GM19324 (cell line): Measurements from ENCODE around the gene RBFOX1.

Experiments used
- ATAC-seq: cut with Tn5 transposase; IDR thresholded peaks from one replicate; pipeline ENCODE4 v1.9.1; 2021; ENCODE audit warnings: mild to moderate bottlenecking, moderate library complexity; ENCODE audit not compliant: unreplicated experiment, low FRiP score

Gene RBFOX1

DNA sequence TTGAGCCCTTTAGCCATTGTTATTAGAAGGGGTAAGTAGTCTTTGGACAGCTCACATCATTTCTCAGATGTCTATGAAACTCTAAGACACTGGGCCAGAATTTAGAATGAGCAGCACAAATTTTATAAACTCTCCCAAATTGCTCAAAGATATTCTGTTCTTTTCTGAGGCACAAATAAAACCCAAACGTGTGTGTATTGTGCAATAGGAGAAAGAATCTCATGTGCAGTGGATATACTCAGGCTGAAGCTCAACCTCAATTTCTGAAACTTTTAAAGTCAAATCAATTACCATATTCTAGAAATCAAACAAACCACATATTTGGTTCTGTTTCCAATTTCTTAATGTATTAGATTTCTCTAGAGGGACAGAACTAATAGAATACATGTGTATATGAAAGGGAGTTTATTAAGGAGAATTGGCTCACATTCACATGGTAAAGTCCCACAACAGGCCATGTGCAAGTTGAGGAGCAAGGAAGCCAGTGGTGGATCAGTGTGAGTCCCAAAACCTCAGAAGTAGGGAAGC is 403.6 kb downstream of the RBFOX1 start:
- ATAC-seq, result no peak

DNA sequence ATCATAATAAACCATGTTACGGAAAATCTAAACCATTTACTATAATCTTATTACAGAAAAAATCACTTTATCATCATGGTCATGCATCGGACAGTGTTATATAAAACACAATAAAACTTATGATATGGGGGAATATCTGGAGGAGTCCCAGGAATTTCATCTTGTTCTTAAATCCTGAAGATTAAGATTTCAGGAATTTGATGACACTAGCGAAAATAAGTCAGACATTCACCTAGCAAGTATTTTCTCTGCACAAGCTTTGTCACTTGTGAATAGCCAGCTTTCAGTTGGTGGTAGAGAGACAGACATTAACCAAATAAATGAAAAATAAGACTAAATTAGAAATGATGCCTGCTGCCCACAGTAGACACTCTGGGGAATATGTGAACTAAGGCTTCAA is 410.0 kb downstream of the RBFOX1 start:
- no peak for ATAC-seq

DNA sequence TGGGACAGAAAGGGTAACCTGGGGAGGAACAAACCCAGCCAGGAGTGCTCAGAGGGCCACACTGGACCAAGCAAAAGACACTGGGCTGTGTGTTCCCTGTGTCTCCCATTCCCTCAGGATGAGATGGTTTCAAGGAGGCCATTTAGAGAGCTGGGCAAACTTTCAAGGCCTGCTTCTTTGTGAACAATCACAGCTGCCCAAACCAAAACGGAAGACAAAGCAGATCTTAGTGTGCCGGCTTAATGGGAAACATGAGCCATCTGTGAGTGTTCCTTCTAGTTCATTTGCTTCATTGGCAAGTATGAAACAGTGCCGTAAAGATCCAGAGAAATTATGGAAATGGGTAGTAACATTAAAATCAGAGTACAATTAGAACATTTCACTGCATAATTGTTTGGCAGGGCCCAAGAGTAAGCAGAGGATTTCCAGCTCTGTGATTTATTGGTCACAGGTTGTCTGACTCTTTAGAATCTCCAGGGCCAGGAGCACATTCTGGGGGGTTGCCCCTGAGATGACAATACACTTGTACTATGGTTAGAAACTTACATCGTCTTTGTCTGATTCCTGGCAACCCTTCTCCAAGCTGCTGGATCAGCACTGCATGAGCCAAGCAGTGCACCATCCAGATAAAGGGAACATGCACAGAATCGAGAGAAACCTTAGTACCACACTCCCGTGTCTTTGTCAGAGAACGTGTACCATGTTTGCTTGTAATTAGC is 412.1 kb downstream of the RBFOX1 start:
- ATAC-seq, result no peak

DNA sequence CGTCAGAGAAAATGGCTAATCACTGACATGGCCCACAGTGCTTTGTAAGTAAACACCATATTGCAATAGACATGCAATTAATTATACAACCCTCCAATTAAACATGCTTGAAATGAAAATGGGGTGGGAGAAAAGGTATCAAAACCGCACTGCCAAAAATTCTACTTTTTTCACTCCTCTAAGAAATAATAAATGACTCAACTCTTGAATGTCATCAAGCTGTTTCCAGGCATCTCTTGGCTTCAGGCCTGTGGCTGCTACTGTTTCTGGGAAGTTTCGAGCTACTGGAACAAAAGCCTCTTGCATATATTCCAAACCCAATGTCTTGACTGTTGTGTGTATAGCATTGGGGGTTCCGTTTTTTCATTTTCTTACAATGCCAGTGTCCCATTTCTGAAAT is 412.6 kb downstream of the RBFOX1 start:
- no peak for ATAC-seq

DNA sequence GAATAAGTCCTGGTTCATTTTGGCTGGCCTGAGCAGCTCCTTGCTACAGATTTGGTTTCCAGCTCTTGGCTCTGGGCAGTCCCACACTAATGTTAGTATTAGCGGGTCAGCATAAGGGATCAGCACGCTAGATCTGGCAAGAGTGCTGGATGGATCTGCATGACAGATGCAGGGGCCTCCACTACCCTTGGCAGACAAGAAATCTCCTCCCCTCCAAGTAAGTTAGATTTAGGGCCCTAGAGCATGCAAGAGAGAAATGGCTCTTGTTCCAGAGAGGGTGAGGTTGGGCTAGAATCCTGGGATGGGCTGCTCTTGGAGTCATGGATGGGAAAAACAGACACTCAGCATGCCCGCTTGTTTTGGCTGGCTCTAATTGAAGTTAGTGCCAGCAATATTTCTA is 414.3 kb downstream of the RBFOX1 start:
- no peak for ATAC-seq

DNA sequence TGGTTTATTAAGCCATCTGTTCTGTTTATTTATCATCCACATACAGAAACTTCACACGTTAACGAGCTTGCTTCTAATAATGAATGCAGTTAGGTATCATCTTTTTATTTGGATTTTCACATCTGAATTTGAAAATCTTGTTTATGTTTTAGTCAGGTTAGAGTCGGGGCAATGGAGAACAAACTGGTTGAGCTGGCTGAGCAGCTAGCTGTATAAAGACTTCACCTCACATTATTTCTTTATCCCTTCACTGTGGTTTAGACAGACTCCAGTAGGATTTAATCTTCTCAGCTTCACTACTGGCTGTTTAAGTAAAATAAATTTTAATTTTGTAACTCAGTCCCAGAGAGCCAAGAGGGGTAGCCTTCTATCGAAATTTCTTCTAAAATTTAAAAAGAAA is 415.9 kb downstream of the RBFOX1 start:
- no peak for ATAC-seq

DNA sequence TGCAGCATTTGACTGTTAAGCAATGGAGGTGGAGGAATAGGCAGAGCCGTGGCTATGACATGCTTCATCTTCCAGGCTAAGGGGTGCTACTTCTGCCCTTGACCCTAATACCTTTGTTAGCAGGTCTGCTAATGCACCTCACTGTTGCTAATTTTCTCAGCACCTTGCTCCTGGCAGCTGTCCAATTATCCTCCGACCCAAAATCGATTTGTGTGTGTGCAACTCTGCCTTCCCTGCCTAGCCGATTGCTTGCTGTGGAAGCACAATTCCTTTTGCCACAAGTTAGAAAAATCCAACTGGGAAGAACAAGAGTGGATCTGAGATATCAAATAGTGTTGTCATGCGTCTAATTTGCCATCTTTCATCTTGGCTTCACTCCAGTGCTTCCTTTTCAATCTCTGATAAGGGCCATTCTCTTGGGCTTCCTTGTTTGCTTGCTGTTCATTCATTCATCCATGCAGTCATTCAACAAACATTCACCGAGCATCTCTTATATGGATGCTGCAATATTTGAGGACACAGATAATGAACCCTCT is 422.8 kb downstream of the RBFOX1 start:
- ATAC-seq, result no peak
